ENCODE results near the gene GALNT2. TPM values are rescaled to one million over a fixed set of nuclear protein-coding genes. Genes with fewer than 3 reads are reported as not detected.
A peak's percentile ranks its signal among the peaks of the same experiment; 100 is the strongest.

The GALNT2 gene
- total RNA-seq, 1 donor from 2014 or later, result 81.6 TPM

- DNase-seq (ENCODE audit: extremely low read depth, low read depth, low spot score), result peak; percentile 74
Measured at GRCh38 chr1:230308039-230308438, 241.0 kb downstream of the GALNT2 start.

DNA sequence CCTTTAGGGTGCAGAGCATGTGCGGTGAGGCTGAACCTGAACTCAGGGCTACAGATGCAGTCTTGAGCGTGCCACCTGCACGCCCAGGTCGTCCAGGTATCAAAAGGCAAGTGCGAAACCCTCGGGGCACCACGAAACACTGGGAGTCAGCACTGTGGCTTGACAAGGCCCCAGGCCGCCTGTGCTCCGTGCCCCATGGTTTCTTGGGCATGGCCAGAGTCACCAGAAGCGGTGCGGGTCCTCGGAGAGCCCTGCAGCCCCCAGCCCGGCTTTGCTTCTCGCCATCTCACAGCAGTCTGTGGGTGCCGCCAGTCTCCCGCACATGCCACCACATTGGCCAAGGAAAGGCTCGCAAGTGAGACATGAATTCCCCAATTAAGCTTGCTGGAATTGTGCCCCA is 241.8 kb downstream of the GALNT2 start:
- DNase-seq (ENCODE audit: extremely low read depth, low read depth, low spot score), result no peak

GRCh38 chr1:230309646-230310177 is 242.7 kb downstream of the GALNT2 start:
- DNase-seq (ENCODE audit: extremely low read depth, low read depth, low spot score), result no peak

DNA sequence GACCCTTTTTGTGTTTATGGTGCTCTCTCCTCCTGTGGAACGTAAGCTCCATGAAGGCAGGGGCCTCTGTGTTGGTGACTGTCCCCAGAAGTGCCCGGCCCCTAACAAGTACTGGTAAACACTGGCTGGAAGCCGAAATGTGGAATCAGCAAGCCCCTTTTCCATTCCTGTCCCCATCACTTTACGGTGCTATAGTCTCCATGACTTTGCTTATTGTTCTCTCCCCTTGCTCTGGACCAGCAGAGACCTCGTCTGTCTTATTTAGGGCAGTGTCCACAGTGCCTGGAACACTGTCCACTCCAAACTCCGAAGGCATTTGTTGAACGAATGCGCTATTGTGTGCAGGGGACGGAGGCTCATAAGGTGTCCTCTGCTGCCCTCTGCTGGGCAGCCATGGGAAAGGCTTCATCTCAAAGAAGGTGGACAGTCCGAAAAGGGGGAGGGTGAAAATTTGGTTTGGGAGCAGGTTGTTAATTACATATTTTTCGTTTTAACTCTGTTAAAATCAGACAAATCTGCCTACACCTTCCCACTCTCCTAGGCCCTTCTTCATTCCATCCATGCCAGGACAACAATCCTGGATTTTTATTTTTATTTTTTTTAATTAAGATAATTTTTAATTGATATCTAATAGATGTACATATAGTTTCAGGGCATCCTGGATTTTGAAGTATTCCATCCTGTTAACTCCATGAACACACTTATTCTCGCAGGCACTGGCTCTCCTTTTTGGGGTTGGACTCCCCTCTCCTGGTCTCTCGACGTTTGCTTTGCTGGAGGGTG is 243.5 kb downstream of the GALNT2 start:
- DNase-seq (ENCODE audit: extremely low read depth, low read depth, low spot score), result peak; percentile 58

DNA sequence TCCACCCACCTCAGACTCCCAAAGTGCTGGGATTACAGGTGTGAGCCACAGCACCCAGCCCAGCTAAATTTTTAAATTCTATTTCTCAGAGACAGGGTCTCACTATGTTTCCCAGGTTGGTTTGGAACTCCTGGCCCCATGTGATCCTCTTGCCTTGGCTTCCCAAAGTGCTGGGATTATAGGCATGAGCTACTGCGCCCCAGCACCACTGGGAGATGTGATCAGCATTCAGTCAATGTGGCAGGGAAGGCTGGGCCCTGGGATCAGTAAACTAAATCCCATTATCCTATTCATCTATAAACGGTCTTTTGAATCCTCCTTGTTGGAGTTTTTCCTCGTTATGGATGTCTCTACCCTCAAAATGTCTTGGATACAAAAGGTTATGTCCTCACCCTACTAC is 245.6 kb downstream of the GALNT2 start:
- no peak for DNase-seq (ENCODE audit: extremely low read depth, low read depth, low spot score)

DNA sequence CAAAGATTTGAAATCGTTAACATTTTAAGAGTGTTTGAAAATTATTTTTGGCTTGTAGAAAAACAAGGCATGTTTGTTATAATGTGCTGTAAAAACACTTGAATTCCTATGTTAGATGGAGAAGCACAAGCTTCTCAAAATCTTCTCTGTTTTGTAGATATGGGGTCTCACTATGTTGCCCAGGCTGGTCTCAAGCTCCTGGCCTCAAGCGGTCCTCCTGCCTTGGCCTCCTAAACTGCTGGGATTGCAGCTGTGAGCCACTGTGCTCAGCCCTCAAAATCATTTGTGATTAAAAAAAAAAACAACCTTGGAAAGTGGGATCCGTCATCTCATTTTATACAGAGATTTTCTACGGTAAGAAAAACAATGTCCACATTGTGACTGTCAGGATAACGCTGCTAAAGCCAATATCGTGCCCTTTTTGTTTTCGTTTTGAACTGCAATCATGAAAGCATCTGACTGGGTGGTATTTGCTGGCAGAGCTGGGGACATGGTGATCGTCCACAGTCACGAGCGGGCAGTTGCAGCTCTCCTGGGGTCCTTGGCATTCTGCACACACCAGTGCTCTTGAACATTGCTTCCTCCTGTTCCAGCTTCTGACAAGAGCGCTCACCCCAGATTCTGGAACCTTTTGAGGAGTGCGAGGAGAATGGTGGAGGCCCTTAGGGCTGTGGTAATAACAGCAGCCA is 246.6 kb downstream of the GALNT2 start:
- DNase-seq (ENCODE audit: extremely low read depth, low read depth, low spot score), result no peak

DNA sequence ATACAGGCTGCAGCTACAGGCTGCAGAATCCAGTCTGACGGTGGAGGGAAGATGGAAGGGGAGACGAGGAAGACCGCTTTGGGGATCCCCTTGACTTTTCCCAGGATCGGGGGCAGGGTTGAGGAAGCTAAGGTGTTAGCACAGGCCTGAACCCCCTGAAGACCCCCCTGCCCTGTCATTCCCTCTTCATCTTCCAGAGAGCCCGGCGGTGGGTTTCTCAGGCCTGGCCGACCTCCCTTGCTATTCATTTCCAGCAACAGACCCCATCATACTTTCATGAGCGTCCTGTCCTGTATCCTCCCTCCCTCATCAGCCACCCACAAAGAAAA is 247.1 kb downstream of the GALNT2 start:
- DNase-seq (ENCODE audit: extremely low read depth, low read depth, low spot score), result no peak

DNA sequence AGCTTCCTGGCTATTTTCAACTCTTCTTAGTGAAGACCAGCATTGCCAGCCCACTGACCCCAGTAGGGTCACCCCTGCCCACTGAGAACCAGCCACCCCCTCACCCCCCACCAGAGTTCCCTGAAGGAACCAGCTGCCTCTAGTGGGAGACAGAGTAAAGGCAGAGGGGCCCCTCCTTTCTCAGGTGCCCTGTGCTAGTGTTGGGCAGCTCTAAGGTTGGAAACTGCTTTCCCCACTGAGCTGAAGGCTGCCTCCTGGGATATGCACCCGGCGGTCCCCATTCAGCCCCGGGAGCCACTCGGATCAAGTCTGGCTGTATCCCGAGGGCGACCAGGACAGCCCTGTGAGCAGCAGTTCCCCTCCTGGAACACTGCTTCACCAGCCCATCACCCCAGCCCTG is 248.1 kb downstream of the GALNT2 start:
- no peak for DNase-seq (ENCODE audit: extremely low read depth, low read depth, low spot score)

GRCh38 chr1:230316864-230317745 is 250.1 kb downstream of the GALNT2 start:
- no peak for DNase-seq (ENCODE audit: extremely low read depth, low read depth, low spot score)

DNA sequence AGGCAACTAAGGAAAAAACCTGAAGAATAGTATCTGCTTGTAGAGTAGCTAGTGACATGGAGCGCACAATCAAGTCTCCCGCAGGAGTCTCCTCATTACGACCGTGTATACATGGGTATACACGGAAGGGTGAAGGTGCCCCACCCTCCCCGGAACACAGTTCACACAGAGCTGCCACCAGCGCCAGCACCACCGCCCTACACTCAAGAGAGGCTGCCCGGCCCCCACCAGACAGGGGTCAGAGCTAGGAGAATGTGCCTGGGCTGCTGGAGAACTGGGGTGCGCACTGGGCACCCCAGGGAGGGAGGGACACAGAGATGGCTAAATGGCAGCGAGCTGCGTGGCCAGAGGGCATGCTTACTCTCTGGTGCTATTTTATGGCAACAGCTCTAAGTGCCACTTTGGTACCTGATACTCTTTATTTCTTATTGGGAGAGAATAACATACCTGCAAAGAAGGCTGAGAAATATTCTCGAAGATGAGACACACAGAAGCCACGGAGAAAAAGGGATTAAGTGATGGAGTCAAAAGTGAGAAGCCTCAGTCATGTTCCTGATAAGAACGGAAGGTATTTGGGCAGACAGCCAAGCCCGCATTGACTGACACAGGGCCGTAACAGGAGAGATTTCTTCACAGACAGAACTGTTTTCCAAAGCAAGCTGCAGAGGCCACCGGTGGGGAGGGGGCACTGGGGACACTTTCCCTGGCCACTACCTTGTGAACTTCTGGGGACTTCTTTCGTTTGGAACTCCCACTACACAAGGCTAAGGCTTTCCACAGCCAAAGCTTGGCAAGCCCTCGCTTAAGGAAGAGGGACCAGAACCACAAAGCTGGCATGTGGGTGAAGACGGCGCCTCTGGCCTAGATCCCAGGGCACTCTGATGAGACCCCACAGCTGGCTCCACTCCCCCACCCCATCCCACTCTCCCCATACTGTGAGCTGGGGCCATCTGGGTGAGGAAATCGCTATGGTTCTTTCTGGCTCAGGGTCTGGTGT is 251.1 kb downstream of the GALNT2 start:
- DNase-seq (ENCODE audit: extremely low read depth, low read depth, low spot score), result no peak

DNA sequence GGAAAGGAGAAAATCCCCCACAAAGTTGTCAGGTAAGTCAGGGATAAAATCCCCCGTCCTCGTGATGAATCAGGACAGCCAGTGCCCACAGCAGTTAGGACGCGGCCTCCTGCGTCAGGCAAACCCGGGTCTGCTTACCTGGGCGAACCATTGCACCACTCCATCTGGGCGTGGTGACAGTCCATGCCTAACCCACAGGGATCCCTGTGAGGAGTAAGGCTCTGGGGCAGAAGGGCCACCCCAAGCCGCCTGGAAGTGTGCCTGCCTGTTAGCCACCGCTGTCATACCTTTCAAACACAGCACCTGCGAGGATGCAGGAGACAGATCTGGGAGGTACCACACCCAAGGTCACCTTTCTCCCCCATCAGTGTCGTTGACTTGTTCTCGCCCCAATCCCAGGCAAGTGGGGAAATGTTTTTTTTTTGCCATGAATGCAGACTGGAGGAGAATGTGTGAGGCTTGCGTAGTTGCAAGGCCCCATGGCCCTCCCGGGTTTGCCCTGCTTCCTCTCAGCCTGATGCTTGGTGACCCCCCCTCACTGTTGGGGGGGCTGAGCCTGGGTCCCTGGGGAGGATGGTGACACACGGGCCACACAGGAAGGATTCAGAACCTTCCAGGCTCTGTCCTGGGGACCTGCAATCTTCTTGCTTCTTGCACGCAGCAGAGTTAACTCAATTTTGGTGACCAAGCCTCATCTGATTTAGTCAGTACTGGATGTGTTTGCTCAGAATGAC is 252.1 kb downstream of the GALNT2 start:
- no peak for DNase-seq (ENCODE audit: extremely low read depth, low read depth, low spot score)

DNA sequence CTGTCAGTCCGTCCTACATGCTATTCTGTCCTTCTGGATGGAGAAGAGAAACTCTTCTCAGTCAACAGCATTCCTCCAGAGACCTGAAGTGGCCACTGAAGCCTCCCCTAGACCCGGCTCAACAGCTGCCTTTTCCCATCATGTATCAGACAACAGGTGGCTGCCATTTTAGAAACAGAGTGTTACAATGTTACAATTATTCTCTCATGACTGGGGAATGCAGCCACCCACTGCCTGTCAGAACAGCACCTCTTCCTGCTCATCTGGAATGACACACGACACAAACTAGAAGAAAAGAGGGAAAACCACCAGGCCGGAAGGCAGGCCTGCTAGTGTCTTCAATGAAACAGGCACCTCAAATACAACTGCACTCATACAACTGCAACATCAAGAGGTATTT is 253.8 kb downstream of the GALNT2 start:
- no peak for DNase-seq (ENCODE audit: extremely low read depth, low read depth, low spot score)

DNA sequence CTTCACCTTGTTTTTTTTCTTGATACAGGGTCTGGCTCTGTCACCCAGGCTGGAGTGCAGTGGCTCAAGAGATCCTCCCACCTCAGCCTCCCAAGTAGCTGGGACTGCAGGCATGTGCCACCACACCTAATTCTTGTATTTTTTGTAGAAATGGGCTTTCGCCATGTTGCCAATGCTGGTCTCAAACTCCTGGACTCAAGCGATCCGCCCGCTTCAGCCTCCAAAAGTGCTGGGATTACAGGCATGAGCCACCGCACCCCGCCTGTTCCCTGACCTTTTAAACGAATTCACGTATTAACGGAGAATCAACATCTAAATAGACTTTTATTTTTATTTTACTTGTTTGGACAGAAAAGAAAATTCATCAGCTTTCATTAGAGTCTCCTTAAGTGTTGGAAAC is 254.3 kb downstream of the GALNT2 start:
- no peak for DNase-seq (ENCODE audit: extremely low read depth, low read depth, low spot score)

GRCh38 chr1:230321741-230322420 is 254.8 kb downstream of the GALNT2 start:
- no peak for DNase-seq (ENCODE audit: extremely low read depth, low read depth, low spot score)

DNA sequence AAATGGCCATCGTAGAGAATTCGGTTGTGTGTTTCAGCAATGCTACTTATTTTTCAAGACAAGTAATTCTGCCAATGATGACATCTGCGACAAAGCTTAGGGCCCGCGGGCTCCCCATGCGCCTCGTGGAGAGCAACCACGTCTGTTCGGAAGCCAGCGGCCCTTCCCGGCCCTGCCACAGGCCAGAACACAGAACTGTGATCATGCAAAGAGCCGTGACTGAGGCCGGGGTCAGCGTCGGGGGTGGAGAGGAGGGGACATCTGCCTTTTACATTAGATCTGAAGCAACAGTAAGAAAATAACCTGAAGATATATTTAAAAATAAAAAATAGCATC is 255.4 kb downstream of the GALNT2 start:
- DNase-seq (ENCODE audit: extremely low read depth, low read depth, low spot score), result no peak

- no peak for DNase-seq (ENCODE audit: extremely low read depth, low read depth, low spot score)
Measured at GRCh38 chr1:230322967-230323547, 256.0 kb downstream of the GALNT2 start.

- DNase-seq (ENCODE audit: extremely low read depth, low read depth, low spot score), result no peak
Measured at GRCh38 chr1:230323686-230324085, 256.6 kb downstream of the GALNT2 start.

Data from glomerular endothelial cell (primary cell).